ENCODE data around the gene MOG. TPM values are rescaled to one million over a fixed set of nuclear protein-coding genes. Genes with fewer than 3 reads are reported as not detected.

MOG gene
- total RNA-seq, 2 experiments from 2014 or later: not detected

DNA sequence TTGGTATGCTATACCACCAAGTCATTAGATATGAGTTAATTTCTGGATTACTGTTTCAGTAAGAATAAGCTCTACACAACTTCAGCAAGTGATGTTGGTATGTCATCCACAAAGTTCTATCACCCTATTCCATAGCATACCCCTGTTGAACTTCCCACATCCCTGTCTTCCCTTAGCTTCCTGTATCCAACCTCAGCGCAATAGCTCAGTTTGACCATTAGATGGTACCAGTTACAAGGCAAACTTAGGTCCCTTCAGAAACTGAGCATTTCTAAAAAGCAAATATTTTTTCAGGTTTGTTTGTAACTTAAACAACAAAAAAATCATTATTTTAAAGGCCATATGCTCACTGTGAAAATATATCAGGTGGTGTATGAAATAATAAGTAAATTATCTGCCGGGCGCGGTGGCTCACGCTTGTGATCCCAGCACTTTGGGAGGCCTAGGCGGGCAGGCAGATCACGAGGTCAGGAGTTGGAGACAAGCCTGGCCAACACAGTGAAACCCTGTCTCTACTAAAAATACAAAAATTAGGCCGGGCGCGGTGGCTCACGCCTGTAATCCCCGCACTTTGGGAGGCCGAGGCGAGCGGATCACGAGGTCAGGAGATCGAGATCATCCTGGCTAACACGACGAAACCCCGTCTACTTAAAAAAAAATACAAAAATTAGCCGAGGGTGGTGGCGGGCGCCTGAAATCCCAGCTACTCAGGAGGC, 8.8 kb upstream of the MOG start:
- no peak overlapping the region for H3K27ac Mint-ChIP-seq

DNA sequence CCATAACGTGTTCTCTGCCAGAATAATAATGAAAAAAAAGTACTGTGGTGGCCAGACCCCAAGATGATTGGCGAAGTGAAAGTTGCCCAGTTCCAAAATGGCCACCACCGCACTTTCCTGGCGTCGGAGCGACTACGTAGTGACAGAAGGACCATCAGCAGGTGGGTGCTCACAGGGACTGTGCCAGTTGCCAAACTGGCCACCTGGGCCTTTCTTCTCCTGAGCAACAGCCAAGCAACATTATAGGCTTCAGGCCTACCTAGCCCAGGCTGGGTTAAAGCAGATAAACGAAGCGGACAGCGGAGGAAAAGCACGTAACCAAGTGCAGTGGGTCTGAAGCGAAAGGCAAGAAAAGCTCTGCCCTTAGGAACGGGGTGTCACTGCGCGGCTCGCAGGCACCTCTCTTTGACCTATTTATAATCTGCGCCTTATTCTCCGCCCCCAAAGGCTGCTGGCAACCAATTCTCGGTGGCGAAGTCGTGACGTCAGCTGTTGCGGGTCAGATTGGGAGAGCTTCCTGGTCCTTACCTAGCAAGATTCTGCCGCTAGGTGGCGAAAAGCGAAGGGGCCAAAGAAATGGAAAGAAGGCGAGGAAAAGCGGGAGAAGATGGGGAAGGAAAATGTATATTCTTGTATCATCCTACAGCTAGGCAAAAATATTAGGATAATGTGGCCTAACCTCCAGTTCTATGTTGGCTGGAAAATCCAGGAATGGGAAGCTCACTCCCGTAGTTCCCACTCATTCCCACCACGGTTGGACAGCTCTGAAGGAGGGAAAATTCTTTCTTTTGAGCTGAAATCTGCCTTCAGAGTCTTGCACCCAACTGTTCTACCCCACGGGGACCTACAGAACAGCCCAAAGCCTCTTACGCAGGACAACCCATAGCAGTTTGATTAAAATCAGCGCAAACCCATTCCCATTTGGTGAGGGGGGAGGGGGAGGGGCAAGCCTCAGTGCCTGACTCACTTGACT, 6.9 kb upstream of the MOG start:
- peak overlapping the region; percentile 84 for H3K4me3 Mint-ChIP-seq
- peak overlapping the region; percentile 98 for H3K27ac Mint-ChIP-seq
- DNase-seq: peak; percentile 99
- H3K9me3 Mint-ChIP-seq: no peaks in the 10 kb centered on the region
- H3K4me1 Mint-ChIP-seq (ENCODE audit: low read depth): peaks cover 4% of the 10 kb centered on the region
- peaks cover 3% of the 10 kb centered on the region for H3K27me3 Mint-ChIP-seq
- H3K36me3 Mint-ChIP-seq (ENCODE audit: low read depth): no peaks in the 10 kb centered on the region
- ChIA-PET POLR2A (interaction anchor here (1.0 to 1.3 kb wide), 3 partner anchors 9 to 20 kb away, joined by 3 to 5 read pairs (median 3); no protein-coding TSS in a partner anchor), CTCF (interaction anchor here (0.6 to 6.7 kb wide), 45 partner anchors 9 to 674 kb away, joined by 3 to 140 read pairs (median 5); partner anchors contain the start of genes GABBR1, OR2H2 and POLR1H)
- intact Hi-C loops (cut with micrococcal nuclease): loop anchor here (2.0 kb wide), 1 partner anchor 103 kb away; no protein-coding TSS in a partner anchor
- TF ChIP-seq, protein P1, sequence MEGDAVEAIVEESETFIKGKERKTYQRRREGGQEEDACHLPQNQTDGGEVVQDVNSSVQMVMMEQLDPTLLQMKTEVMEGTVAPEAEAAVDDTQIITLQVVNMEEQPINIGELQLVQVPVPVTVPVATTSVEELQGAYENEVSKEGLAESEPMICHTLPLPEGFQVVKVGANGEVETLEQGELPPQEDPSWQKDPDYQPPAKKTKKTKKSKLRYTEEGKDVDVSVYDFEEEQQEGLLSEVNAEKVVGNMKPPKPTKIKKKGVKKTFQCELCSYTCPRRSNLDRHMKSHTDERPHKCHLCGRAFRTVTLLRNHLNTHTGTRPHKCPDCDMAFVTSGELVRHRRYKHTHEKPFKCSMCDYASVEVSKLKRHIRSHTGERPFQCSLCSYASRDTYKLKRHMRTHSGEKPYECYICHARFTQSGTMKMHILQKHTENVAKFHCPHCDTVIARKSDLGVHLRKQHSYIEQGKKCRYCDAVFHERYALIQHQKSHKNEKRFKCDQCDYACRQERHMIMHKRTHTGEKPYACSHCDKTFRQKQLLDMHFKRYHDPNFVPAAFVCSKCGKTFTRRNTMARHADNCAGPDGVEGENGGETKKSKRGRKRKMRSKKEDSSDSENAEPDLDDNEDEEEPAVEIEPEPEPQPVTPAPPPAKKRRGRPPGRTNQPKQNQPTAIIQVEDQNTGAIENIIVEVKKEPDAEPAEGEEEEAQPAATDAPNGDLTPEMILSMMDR (IDR thresholded peaks at IDR 0.05): peak; percentile 98
- ATAC-seq: peak; percentile 97

More for the DNA sequence above, 8.8 kb upstream of the MOG start:
- Mint-ChIP-seq H3K36me3 (ENCODE audit: low read depth) (no peaks in the 10 kb centered on the region), H3K27me3 (no peaks in the 10 kb centered on the region), H3K4me3 (no peak overlapping the region), H3K9me3 (no peaks in the 10 kb centered on the region), H3K4me1 (ENCODE audit: low read depth) (peaks cover 4% of the 10 kb centered on the region)
- ChIA-PET CTCF (interaction anchor here (0.8 to 6.0 kb wide), 4 partner anchors 11 to 105 kb away, joined by 3 to 61 read pairs (median 5); partner anchors contain the start of gene GABBR1), POLR2A (interaction anchor here (1.8 kb wide), 1 partner anchor 15 kb away, joined by 6 read pairs; the partner anchor contains the start of gene GABBR1)
- intact Hi-C loops (cut with micrococcal nuclease): loop anchor here (2.0 kb wide), 1 partner anchor 105 kb away; no protein-coding TSS in a partner anchor
- no peak for DNase-seq
- TF ChIP-seq, protein P1 (IDR thresholded peaks at IDR 0.05): peak; percentile 52
- ATAC-seq: no peak

- no peak for ATAC-seq
- intact Hi-C loops (cut with micrococcal nuclease): no loop called here
- no peak overlapping the region for H3K4me3 Mint-ChIP-seq
- H3K9me3 Mint-ChIP-seq: no peaks in the 10 kb centered on the region
- peaks cover 4% of the 10 kb centered on the region for H3K4me1 Mint-ChIP-seq (ENCODE audit: low read depth)
- H3K27ac Mint-ChIP-seq: no peak overlapping the region
- peaks cover 8% of the 10 kb centered on the region for H3K27me3 Mint-ChIP-seq
- no peaks in the 10 kb centered on the region for H3K36me3 Mint-ChIP-seq (ENCODE audit: low read depth)
- TF ChIP-seq, protein P1 (IDR thresholded peaks at IDR 0.05): peak; percentile 78
- POLR2A ChIA-PET: no interaction called here
- peak; percentile 12 for DNase-seq
- CTCF ChIA-PET: interaction anchor here (0.6 to 6.7 kb wide), 16 partner anchors 10 to 407 kb away, joined by 3 to 140 read pairs (median 10); partner anchors contain the start of gene GABBR1
Observed at GRCh38 chr6:29651413-29652197, 5.3 kb upstream of the MOG start.

GRCh38 chr6:29652198-29652584, 4.7 kb upstream of the MOG start:
- ChIA-PET CTCF (interaction anchor here (0.6 to 6.7 kb wide), 16 partner anchors 11 to 183 kb away, joined by 3 to 140 read pairs (median 12); partner anchors contain the start of gene GABBR1), POLR2A (no interaction called here)
- H3K27ac Mint-ChIP-seq: no peak overlapping the region
- DNase-seq: no peak
- peaks cover 11% of the 10 kb centered on the region for H3K27me3 Mint-ChIP-seq
- H3K36me3 Mint-ChIP-seq (ENCODE audit: low read depth): no peaks in the 10 kb centered on the region
- TF ChIP-seq, protein P1 (IDR thresholded peaks at IDR 0.05): no peak
- H3K4me1 Mint-ChIP-seq (ENCODE audit: low read depth): peaks cover 4% of the 10 kb centered on the region
- no peak for ATAC-seq
- no peaks in the 10 kb centered on the region for H3K9me3 Mint-ChIP-seq
- H3K4me3 Mint-ChIP-seq: no peak overlapping the region
- intact Hi-C loops (cut with micrococcal nuclease): no loop called here
